SU-DHL-6 (cell line): ENCODE data around the gene FANK1.

Experiments used
- H2AFZ ChIP-seq: fragments of 200-600 bp; sonication (generic); 2 replicates; pipeline ENCODE4 v1.6.1; 2014; ENCODE audit warnings: low read depth, mild to moderate bottlenecking, moderate library complexity, mixed read lengths, antibody characterized with exemption, low read length; ENCODE audit not compliant: severe bottlenecking
- H3F3A ChIP-seq: fragments of 200-600 bp; shearing (Covaris generic); 2 replicates; pipeline ENCODE4 v1.6.0; 2016; ENCODE audit warnings: antibody characterized with exemption, mild to moderate bottlenecking; ENCODE audit not compliant: insufficient read depth
- H3K27ac ChIP-seq: fragments of 200-600 bp; sonication (generic); 2 replicates; pipeline ENCODE4 v1.5.1; 2016; ENCODE audit warnings: low read depth, mild to moderate bottlenecking, low read length, moderate library complexity, mixed read lengths
- H3K27me3 ChIP-seq: fragments of 200-600 bp; sonication (generic), shearing (Covaris generic); 2 replicates; pipeline ENCODE4 v1.6.0; 2014; ENCODE audit warnings: mild to moderate bottlenecking, low read length
- H3K36me3 ChIP-seq: fragments of 200-600 bp; sonication (generic); 2 replicates; pipeline ENCODE4 v1.6.1; 2014; ENCODE audit warnings: mild to moderate bottlenecking, low read length, mixed read lengths
- H3K4me2 ChIP-seq: fragments of 300-600, 200-600 bp; shearing (Covaris generic), sonication (generic); 2 replicates; pipeline ENCODE4 v1.6.0; 2014; ENCODE audit warnings: low read length, low read depth, mild to moderate bottlenecking; ENCODE audit not compliant: poor library complexity, severe bottlenecking
- H3K4me3 ChIP-seq: fragments of 200-600 bp; sonication (generic); 2 replicates; pipeline ENCODE4 v1.5.1; 2014; ENCODE audit warnings: antibody characterized with exemption, low read length, mild to moderate bottlenecking, mixed read lengths; ENCODE audit not compliant: insufficient read depth, poor library complexity, severe bottlenecking
- H3K79me2 ChIP-seq: fragments of 200-600 bp; sonication (generic); 2 replicates; pipeline ENCODE4 v1.6.1; 2014; ENCODE audit warnings: mild to moderate bottlenecking, low read length, moderate library complexity; ENCODE audit not compliant: insufficient read depth
- H3K9ac ChIP-seq: fragments of 200-600 bp; sonication (generic); 2 replicates; pipeline ENCODE4 v1.7.0; 2014; ENCODE audit warnings: mild to moderate bottlenecking, low read length
- H3K9me2 ChIP-seq: fragments of 200-600 bp; sonication (generic); replicated peaks from 2 replicates; pipeline ENCODE4 v1.6.1; 2014; ENCODE audit warnings: low read length; ENCODE audit not compliant: insufficient read depth
- H3K9me3 ChIP-seq: fragments of 200-600 bp; sonication (generic); 2 replicates; pipeline ENCODE4 v1.6.1; 2014; ENCODE audit warnings: low read length, mixed read lengths; ENCODE audit not compliant: insufficient read depth
- H4K20me1 ChIP-seq: fragments of 200-600 bp; sonication (generic); 2 replicates; pipeline ENCODE4 v1.6.1; 2014; ENCODE audit warnings: low read depth, mild to moderate bottlenecking, antibody characterized with exemption, low read length, moderate library complexity, mixed read lengths
- CTCF ChIP-seq: fragments of 200-600 bp; sonication (generic); IDR thresholded peaks from one replicate; pipeline ENCODE4 v1.5.1; 2017; ENCODE audit warnings: antibody characterized with exemption, mild to moderate bottlenecking, low read length, moderate library complexity; ENCODE audit not compliant: insufficient read depth, poor library complexity, severe bottlenecking
- EZH2phosphoT487 ChIP-seq: fragments of 200-600 bp; sonication (generic), shearing (Covaris generic); conservative IDR thresholded peaks from 2 replicates; pipeline ENCODE4 v1.6.1; 2018; ENCODE audit warnings: mild to moderate bottlenecking, antibody characterized with exemption, low read length, moderate library complexity, mixed read lengths

FANK1 gene

GRCh38 chr10:125857185-125857760 lies 39.1 kb upstream of the FANK1 start:
- Histone ChIP-seq H3K27ac (no peak overlapping the region), H3K27me3 (no peaks in the 10 kb centered on the region), H3K79me2 (no peaks in the 10 kb centered on the region), H3K9ac (no peak overlapping the region), H3K9me2 (no peaks in the 10 kb centered on the region), H3K4me2 (no peak overlapping the region), H3K9me3 (no peaks in the 10 kb centered on the region), H3F3A (no peaks in the 10 kb centered on the region), H4K20me1 (no peaks in the 10 kb centered on the region), H3K4me3 (no peak overlapping the region), H3K36me3 (no peaks in the 10 kb centered on the region), H2AFZ (no peak overlapping the region)
- TF ChIP-seq EZH2phosphoT487: no peak
- TF ChIP-seq CTCF: no peak

- Histone ChIP-seq H3K9me2 (no peaks in the 10 kb centered on the region), H3K9me3 (no peaks in the 10 kb centered on the region), H3K9ac (no peak overlapping the region), H3K79me2 (no peaks in the 10 kb centered on the region), H3K27me3 (no peaks in the 10 kb centered on the region), H3K27ac (no peak overlapping the region), H3K4me3 (no peak overlapping the region), H2AFZ (no peak overlapping the region), H3F3A (no peaks in the 10 kb centered on the region), H3K4me2 (no peak overlapping the region), H4K20me1 (no peaks in the 10 kb centered on the region), H3K36me3 (no peaks in the 10 kb centered on the region)
- TF ChIP-seq CTCF (no peak), EZH2phosphoT487 (no peak)
These were observed 37.1 kb upstream of the FANK1 start for GRCh38 chr10:125859128-125859817.

- Histone ChIP-seq H3K9ac (no peak overlapping the region), H3F3A (no peaks in the 10 kb centered on the region), H3K36me3 (no peaks in the 10 kb centered on the region), H3K4me2 (no peak overlapping the region), H2AFZ (no peak overlapping the region), H4K20me1 (no peaks in the 10 kb centered on the region), H3K9me2 (no peaks in the 10 kb centered on the region), H3K27ac (no peak overlapping the region), H3K27me3 (no peaks in the 10 kb centered on the region), H3K9me3 (no peaks in the 10 kb centered on the region), H3K79me2 (no peaks in the 10 kb centered on the region), H3K4me3 (no peak overlapping the region)
- no peak for TF ChIP-seq CTCF
- TF ChIP-seq EZH2phosphoT487: no peak
These were observed 31.2 kb upstream of the FANK1 start for GRCh38 chr10:125865120-125865519.
